K562 (cell line): ENCODE data around the gene TYW3. TPM values are rescaled to one million over a fixed set of nuclear protein-coding genes. Genes with fewer than 3 reads are reported as not detected.

ENCODE experiments used
- ATAC-seq: fragments of 200-7000 bp; cut with Tn5 transposase; 3 replicates; pipeline ENCODE4 v1.9.1; 2020; ENCODE audit warnings: moderate library complexity
- BruUV-seq: library from RNA; stranded (reverse); fragments of 400-500 nt; replicated peaks from 2 replicates; lab custom pipeline; 2021; lab: Mats Ljungman, UMichigan
- CTCF ChIA-PET: fragments of 300-600 bp; formaldehyde crosslinking; extraction: SDS; loops from one replicate; lab custom pipeline; 2021; ENCODE audit warnings: low intra/inter-chr PET ratio; lab: Yijun Ruan, JAX
- POLR2A ChIA-PET: fragments of 300-600, 350-650 bp; sonication (Branson Sonifier 250); formaldehyde crosslinking; extraction: SDS; loops from one replicate; lab custom pipeline; 2021; ENCODE audit warnings: antibody characterized with exemption, inconsistent platforms; lab: Yijun Ruan, JAX
- DNase-seq, 4 experiments: peaks; one replicate each; pipeline versions ENCODE4 v3.0.0 to v3.0.0-alpha.2; 2011 to 2018; ENCODE audit warnings: low spot score in 3 of 4, mixed read lengths in 3 of 4; ENCODE audit errors: extremely low read depth in 1 of 4
- FAIRE-seq: peaks from 2 replicates; lab custom pipeline; 2011; peaks lifted over from hg19 to GRCh38; lab: Jason Lieb, UNC
- H2AFZ ChIP-seq: 2 replicates; pipeline ENCODE4 v1.6.0; 2011; ENCODE audit warnings: low read depth, low read length, control low read depth, inconsistent platforms
- H3K27ac ChIP-seq: fragments of 200-600 bp; 3 replicates; pipeline ENCODE4 v1.8.0; 2011; ENCODE audit warnings: low read depth, mild to moderate bottlenecking, control low read depth, inconsistent platforms, low read length, moderate library complexity, mixed read lengths; ENCODE audit errors: extremely low read depth
- H3K27me3 ChIP-seq, 2 experiments: fragments of 300-600 bp in 1 of 2; 2 replicates in 1 of 2; 3 replicates in 1 of 2; pipeline versions ENCODE4 v1.6.0 to v1.8.0; 2011; ENCODE audit warnings: inconsistent platforms in 2 of 2, low read length in 2 of 2, mild to moderate bottlenecking in 1 of 2, mixed read lengths in 1 of 2, moderate library complexity in 1 of 2; ENCODE audit not compliant: control insufficient read depth in 2 of 2, insufficient read depth in 2 of 2
- H3K36me3 ChIP-seq: fragments of 300-600 bp; 3 replicates; pipeline ENCODE4 v1.8.0; 2011; ENCODE audit warnings: mild to moderate bottlenecking, low read length, inconsistent platforms; ENCODE audit not compliant: control insufficient read depth, insufficient read depth
- H3K4me1 ChIP-seq, 2 experiments: fragments of 200-600 bp in 1 of 2; replicated peaks in 1 of 2; 2 replicates in 1 of 2; 3 replicates in 1 of 2; pipeline versions ENCODE4 v1.5.1 to v1.8.0; 2011; ENCODE audit warnings: inconsistent platforms in 2 of 2, low read length in 2 of 2, mild to moderate bottlenecking in 1 of 2, mixed read lengths in 1 of 2, moderate library complexity in 1 of 2; ENCODE audit not compliant: control insufficient read depth in 2 of 2, insufficient read depth in 2 of 2
- H3K4me2 ChIP-seq: 2 replicates; pipeline ENCODE4 v1.6.1; 2011; ENCODE audit warnings: low read length, control low read depth, inconsistent platforms, mixed read lengths; ENCODE audit not compliant: insufficient read depth
- H3K4me3 ChIP-seq: fragments of 200-600 bp; sonication (generic), shearing (Covaris generic); 2 replicates; pipeline ENCODE4 v1.5.1; 2016; ENCODE audit warnings: control low read depth, inconsistent platforms
- H3K79me2 ChIP-seq: fragments of 200-600 bp; 3 replicates; pipeline ENCODE4 v1.8.0; 2011; ENCODE audit warnings: low read length, inconsistent platforms; ENCODE audit not compliant: control insufficient read depth, insufficient read depth
- H3K9ac ChIP-seq, 2 experiments: 2 replicates each; pipeline versions ENCODE4 v1.6.0 to v1.6.1; 2011; ENCODE audit warnings: low read depth in 2 of 2, low read length in 2 of 2, control low read depth in 1 of 2, inconsistent platforms in 1 of 2, mild to moderate bottlenecking in 1 of 2, mixed read lengths in 1 of 2; ENCODE audit not compliant: insufficient read depth in 1 of 2
- H3K9me1 ChIP-seq: one replicate; pipeline ENCODE4 v1.6.0; 2011; ENCODE audit warnings: inconsistent platforms, mild to moderate bottlenecking, low read length, moderate library complexity; ENCODE audit not compliant: control insufficient read depth, insufficient read depth
- H3K9me3 ChIP-seq: replicated peaks from 2 replicates; pipeline ENCODE4 v1.5.1; 2011; ENCODE audit warnings: low read depth, low read length, inconsistent platforms; ENCODE audit not compliant: control insufficient read depth, insufficient read depth
- H4K20me1 ChIP-seq: replicated peaks from 2 replicates; pipeline ENCODE4 v1.6.1; 2011; ENCODE audit warnings: low read length, inconsistent platforms, mixed read lengths; ENCODE audit not compliant: control insufficient read depth, insufficient read depth
- BRD9 ChIP-seq: fragments of 450-650 bp; IDR thresholded peaks from 2 replicates; pipeline ENCODE4 v1.6.1; 2018; ENCODE audit warnings: low read depth; ENCODE audit not compliant: partially characterized antibody
- ERF ChIP-seq: fragments of 450-650 bp; formaldehyde crosslinking; IDR thresholded peaks from 2 replicates; pipeline ENCODE4 v1.4.0; 2020; ENCODE audit warnings: mild to moderate bottlenecking, mixed read lengths
- FOXA1 ChIP-seq: fragments of 450-650 bp; IDR thresholded peaks from 2 replicates; pipeline ENCODE4 v1.6.1; 2016; ENCODE audit warnings: mild to moderate bottlenecking, borderline replicate concordance
- GATAD2A ChIP-seq: fragments of 450-650 bp; IDR thresholded peaks from 2 replicates; pipeline ENCODE4 v1.6.1; 2017
- HMGN3 ChIP-seq: IDR thresholded peaks from 2 replicates; pipeline ENCODE4 v1.6.1; 2011; ENCODE audit warnings: borderline replicate concordance, low read depth, mild to moderate bottlenecking, mixed read lengths, low read length; ENCODE audit not compliant: insufficient read length; ENCODE audit errors: extremely low read depth
- LEF1 ChIP-seq: fragments of 450-650 bp; IDR thresholded peaks from 2 replicates; pipeline ENCODE4 v1.6.1; 2016; ENCODE audit warnings: mild to moderate bottlenecking
- NELFE ChIP-seq: IDR thresholded peaks from 2 replicates; pipeline ENCODE4 v1.6.1; 2011; ENCODE audit warnings: mild to moderate bottlenecking; ENCODE audit not compliant: insufficient read depth, insufficient read length
- RHOXF2B ChIP-seq: fragments of 250-450 bp; sonication (Bioruptor Pico); conservative IDR thresholded peaks from 2 replicates; pipeline ENCODE4 v1.5.1; 2021
- SIN3B ChIP-seq: fragments of 450-650 bp; IDR thresholded peaks from 2 replicates; pipeline ENCODE4 v1.6.1; 2017; ENCODE audit warnings: low read depth, mild to moderate bottlenecking, moderate library complexity
- SRSF7 ChIP-seq: fragments of 200-400 bp; formaldehyde crosslinking; optimal IDR thresholded peaks from 2 replicates; pipeline ENCODE3; 2017; ENCODE audit warnings: mild to moderate bottlenecking, low read depth, low read length
- TAF15 ChIP-seq: fragments of 200-400 bp; formaldehyde crosslinking; IDR thresholded peaks from 2 replicates; pipeline ENCODE4 v1.6.1; 2017; ENCODE audit warnings: mild to moderate bottlenecking, low read depth, low read length, moderate library complexity
- ZNF197 ChIP-seq: fragments of 200-800 bp; sonication (Bioruptor generic); IDR thresholded peaks from 2 replicates; pipeline ENCODE4 v1.6.1; 2016; ENCODE audit warnings: low read depth, missing genetic modification characterization, missing compliant biosample characterization
- WGBS: fragments of 100-300 bp; shearing (Covaris generic); methylation state at CpG from one replicate; pipeline ENCODE4 v1.1.6; 2016; ENCODE audit warnings: low coverage, mixed read lengths; ENCODE audit not compliant: insufficient coverage; ENCODE audit errors: missing lambda C conversion rate; 5-methylcytosine and 5-hydroxymethylcytosine counted together
- in situ Hi-C: fragments of 300-500 bp; cut with MboI; formaldehyde crosslinking; loops from 4 replicates; pipeline ENCODE4 v1.15.0; 2018; ENCODE audit warnings: inconsistent platforms, mixed read lengths
- intact Hi-C: fragments of 100-400 bp; cut with micrococcal nuclease; formaldehyde crosslinking; loops from 2 replicates; pipeline ENCODE4 v1.14.2; 2022
- polyA plus RNA-seq, 8 experiments: library from polyadenylated mRNA; depleted of rRNA in 4 of 8; stranded (reverse) in 5 of 8; unstranded in 3 of 8; fragments of >200 nt; fragmentation: Nextera tagmentation in 2 of 8; fragmentation: Illumina TruSeq in 1 of 8; extraction: Ambion mirVana in 2 of 8; extraction: Trizol in 1 of 8; gene quantifications; 2 replicates each; pipeline versions ENCODE4 v1.2.1 to v1.2.3, GENCODE V29; 2011 to 2014; ENCODE audit warnings: inconsistent platforms in 1 of 8, missing spikeins in 1 of 8
- total RNA-seq, 7 experiments: library from RNA; depleted of rRNA in 6 of 7; stranded (reverse); fragments of >200 nt in 6 of 7; fragmentation: Illumina TruSeq in 2 of 7; extraction: Trizol in 2 of 7; gene quantifications; 2 replicates each; pipeline versions ENCODE4 v1.2.1 to v1.2.3, GENCODE V29; 2011 to 2021; ENCODE audit warnings: low replicate concordance in 1 of 7
- TF ChIP-seq, protein P1 (sequence below): fragments of 250-450 bp; sonication (Bioruptor Pico); IDR thresholded peaks from 2 replicates; pipeline ENCODE4 v1.8.0; 2022; ENCODE audit warnings: inconsistent platforms
- TF ChIP-seq, protein P2 (sequence below): fragments of 250-450 bp; sonication (Bioruptor Pico); IDR thresholded peaks from 2 replicates; pipeline ENCODE4 v1.4.0; 2020; ENCODE audit warnings: borderline replicate concordance
- TF ChIP-seq, protein P3 (sequence below): conservative IDR thresholded peaks from 2 replicates; pipeline ENCODE4 v1.6.1; 2011; ENCODE audit warnings: low read depth, mild to moderate bottlenecking, low read length; ENCODE audit not compliant: control insufficient read depth
- TF ChIP-seq, protein P4 (sequence below): sonication (generic); formaldehyde crosslinking; IDR thresholded peaks from 2 replicates; pipeline ENCODE4 v1.9.0; 2022; ENCODE audit warnings: mild to moderate bottlenecking, missing genetic modification reagents

Gene TYW3
- total and polyA plus RNA-seq, 9 of the 15 experiments (the other 6 are each of a cell fraction or from before 2014, with no cell fraction given) = 22.0 to 54.0 (median 41.1) TPM

DNA sequence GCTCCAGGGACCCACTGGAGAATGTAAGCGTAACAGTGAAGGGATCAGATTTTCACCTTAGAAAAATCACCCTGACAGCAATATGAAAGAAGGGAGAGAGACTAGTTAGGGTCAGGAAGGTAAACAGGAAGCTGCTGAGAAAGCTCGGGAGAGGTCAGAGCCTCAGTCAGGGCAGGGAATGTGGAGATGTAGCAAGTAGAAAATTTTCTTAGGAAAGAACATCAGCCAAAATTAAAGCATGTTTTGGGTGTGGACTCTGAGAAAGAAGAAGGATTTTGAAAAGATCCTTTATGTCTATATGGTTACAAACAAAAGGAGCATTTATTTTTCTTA is 42.6 kb upstream of the TYW3 start:
- Histone ChIP-seq H3K9ac (no peak overlapping the region), H3K9me1 (no peaks in the 10 kb centered on the region), H3K27me3 (no peaks in the 10 kb centered on the region), H3K27ac (no peak overlapping the region), H2AFZ (no peak overlapping the region), H3K4me1 (no peaks in the 10 kb centered on the region), H3K4me2 (no peak overlapping the region; the same call in 1 of the 2 replicates), H3K79me2 (no peaks in the 10 kb centered on the region), H3K36me3 (no peaks in the 10 kb centered on the region), H3K9me3 (no peaks in the 10 kb centered on the region), H4K20me1 (no peaks in the 10 kb centered on the region), H3K4me3 (no peak overlapping the region)
- 0% methylated on average over 2 of the region's 2 CpGs for WGBS
- POLR2A ChIA-PET = interaction anchor here (0.7 kb wide), 1 partner anchor 492 kb away, joined by 3 read pairs; no protein-coding TSS in a partner anchor
- FAIRE-seq (no peak), DNase-seq (no peak), ATAC-seq (no peak)
- intact Hi-C loops (no loop called here), in situ Hi-C loops (no loop called here)
- TF ChIP-seq SRSF7 (no peak), GATAD2A (no peak), ZNF197 (CRISPR knock-in tag) (no peak), BRD9 (no peak), SIN3B (no peak), FOXA1 (no peak), HMGN3 (no peak), NELFE (no peak), ERF (CRISPR knock-in tag) (no peak), LEF1 (no peak), RHOXF2B (CRISPR knock-in tag) (no peak), TAF15 (no peak)
- TF ChIP-seq, protein P1, sequence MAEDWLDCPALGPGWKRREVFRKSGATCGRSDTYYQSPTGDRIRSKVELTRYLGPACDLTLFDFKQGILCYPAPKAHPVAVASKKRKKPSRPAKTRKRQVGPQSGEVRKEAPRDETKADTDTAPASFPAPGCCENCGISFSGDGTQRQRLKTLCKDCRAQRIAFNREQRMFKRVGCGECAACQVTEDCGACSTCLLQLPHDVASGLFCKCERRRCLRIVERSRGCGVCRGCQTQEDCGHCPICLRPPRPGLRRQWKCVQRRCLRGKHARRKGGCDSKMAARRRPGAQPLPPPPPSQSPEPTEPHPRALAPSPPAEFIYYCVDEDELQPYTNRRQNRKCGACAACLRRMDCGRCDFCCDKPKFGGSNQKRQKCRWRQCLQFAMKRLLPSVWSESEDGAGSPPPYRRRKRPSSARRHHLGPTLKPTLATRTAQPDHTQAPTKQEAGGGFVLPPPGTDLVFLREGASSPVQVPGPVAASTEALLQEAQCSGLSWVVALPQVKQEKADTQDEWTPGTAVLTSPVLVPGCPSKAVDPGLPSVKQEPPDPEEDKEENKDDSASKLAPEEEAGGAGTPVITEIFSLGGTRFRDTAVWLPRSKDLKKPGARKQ = no peak
- TF ChIP-seq, protein P2, sequence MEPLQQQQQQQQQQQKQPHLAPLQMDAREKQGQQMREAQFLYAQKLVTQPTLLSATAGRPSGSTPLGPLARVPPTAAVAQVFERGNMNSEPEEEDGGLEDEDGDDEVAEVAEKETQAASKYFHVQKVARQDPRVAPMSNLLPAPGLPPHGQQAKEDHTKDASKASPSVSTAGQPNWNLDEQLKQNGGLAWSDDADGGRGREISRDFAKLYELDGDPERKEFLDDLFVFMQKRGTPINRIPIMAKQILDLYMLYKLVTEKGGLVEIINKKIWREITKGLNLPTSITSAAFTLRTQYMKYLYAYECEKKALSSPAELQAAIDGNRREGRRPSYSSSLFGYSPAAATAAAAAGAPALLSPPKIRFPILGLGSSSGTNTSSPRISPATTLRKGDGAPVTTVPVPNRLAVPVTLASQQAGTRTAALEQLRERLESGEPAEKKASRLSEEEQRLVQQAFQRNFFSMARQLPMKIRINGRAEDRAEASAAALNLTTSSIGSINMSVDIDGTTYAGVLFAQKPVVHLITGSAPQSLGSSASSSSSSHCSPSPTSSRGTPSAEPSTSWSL = no peak
- TF ChIP-seq, protein P3, sequence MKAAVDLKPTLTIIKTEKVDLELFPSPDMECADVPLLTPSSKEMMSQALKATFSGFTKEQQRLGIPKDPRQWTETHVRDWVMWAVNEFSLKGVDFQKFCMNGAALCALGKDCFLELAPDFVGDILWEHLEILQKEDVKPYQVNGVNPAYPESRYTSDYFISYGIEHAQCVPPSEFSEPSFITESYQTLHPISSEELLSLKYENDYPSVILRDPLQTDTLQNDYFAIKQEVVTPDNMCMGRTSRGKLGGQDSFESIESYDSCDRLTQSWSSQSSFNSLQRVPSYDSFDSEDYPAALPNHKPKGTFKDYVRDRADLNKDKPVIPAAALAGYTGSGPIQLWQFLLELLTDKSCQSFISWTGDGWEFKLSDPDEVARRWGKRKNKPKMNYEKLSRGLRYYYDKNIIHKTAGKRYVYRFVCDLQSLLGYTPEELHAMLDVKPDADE = no peak
- TF ChIP-seq, protein P4, sequence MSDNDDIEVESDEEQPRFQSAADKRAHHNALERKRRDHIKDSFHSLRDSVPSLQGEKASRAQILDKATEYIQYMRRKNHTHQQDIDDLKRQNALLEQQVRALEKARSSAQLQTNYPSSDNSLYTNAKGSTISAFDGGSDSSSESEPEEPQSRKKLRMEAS (CRISPR knock-in tag) = no peak
- CTCF ChIA-PET = no interaction called here
- BruUV-seq = no TSS peak
